ENCODE measurements around the gene STIP1.
"Not testable (repeated sequence)": the region's sequence is repeated elsewhere in the genome, so short reads cannot be mapped to it uniquely, and the experiment has no call there.

Gene STIP1

GRCh38 chr11:64161037-64161436 is 24.9 kb upstream of the STIP1 start:
- Histone ChIP-seq H3K36me3 (ENCODE audit: control insufficient read depth in 4 of 4, insufficient read depth in 4 of 4, low read length in 3 of 4) (peaks cover 0 to 4% (median 1%) of the 10 kb centered on the region in 4 experiments), H3K27me3 (replicated peaks in 2 of 5; ENCODE audit: control insufficient read depth in 4 of 5, insufficient read depth in 5 of 5, low read length in 4 of 5) (no peaks in the 10 kb centered on the region), H3K9me3 (ENCODE audit: control extremely low read depth in 1 of 5, control insufficient read depth in 4 of 5, insufficient read depth in 2 of 5, low read depth in 1 of 5, low read length in 4 of 5) (no peaks in the 10 kb centered on the region), H3K27ac (ENCODE audit: insufficient read depth in 1 of 2, low read depth in 1 of 2, low read length in 2 of 2, poor library complexity in 1 of 2, severe bottlenecking in 2 of 2) (no peak overlapping the region), H3K4me3 (ENCODE audit: control insufficient read depth in 1 of 7, extremely low read depth in 1 of 7, insufficient read depth in 4 of 7, low read depth in 2 of 7, low read length in 6 of 7) (no peak overlapping the region), H3K4me1 (ENCODE audit: control extremely low read depth in 1 of 4, control insufficient read depth in 4 of 4, insufficient read depth in 4 of 4, low read length in 3 of 4) (peaks cover 0 to 15% (median 12%) of the 10 kb centered on the region in 4 experiments)
- POLR2A ChIA-PET = no interaction called here
- CTCF ChIA-PET = interaction anchor here (1.2 to 1.5 kb wide), 2 partner anchors 11 to 12 kb away, joined by 3 to 6 read pairs; no protein-coding TSS in a partner anchor
- WGBS (ENCODE audit: insufficient coverage) = 99% methylated on average over 10 of the region's 10 CpGs
- no peak for DNase-seq

DNA sequence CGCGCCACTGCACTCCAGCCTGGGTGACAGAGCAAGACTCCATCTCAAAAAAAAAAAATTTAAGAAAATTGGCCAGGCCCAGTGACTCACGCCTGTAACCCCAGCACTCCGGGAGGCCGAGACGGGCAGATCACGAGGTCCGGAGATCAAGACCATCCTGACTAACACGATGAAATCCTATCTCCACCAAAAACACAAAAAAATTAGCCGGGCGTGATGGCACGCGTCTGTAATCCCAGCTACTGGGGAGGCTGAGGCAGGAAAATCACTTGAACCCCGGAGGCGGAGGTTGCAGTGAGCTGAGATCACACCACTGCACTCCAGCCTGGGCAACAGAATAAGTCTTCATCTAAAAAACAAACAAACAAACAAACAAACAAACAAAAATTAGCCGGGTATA is 23.2 kb upstream of the STIP1 start:
- DNase-seq; H3K36me3 ChIP-seq (ENCODE audit: control insufficient read depth in 4 of 4, insufficient read depth in 4 of 4, low read length in 3 of 4); H3K27ac ChIP-seq (ENCODE audit: insufficient read depth in 1 of 2, low read depth in 1 of 2, low read length in 2 of 2, poor library complexity in 1 of 2, severe bottlenecking in 2 of 2); H3K27me3 ChIP-seq (replicated peaks in 2 of 5; ENCODE audit: control insufficient read depth in 4 of 5, insufficient read depth in 5 of 5, low read length in 4 of 5); H3K9me3 ChIP-seq (ENCODE audit: control extremely low read depth in 1 of 5, control insufficient read depth in 4 of 5, insufficient read depth in 2 of 5, low read depth in 1 of 5, low read length in 4 of 5); H3K4me3 ChIP-seq (ENCODE audit: control insufficient read depth in 1 of 7, extremely low read depth in 1 of 7, insufficient read depth in 4 of 7, low read depth in 2 of 7, low read length in 6 of 7): not testable (repeated sequence)
- POLR2A ChIA-PET = interaction anchor here (0.8 kb wide), 1 partner anchor 88 kb away, joined by 11 read pairs; no protein-coding TSS in a partner anchor
- CTCF ChIA-PET = interaction anchor here (1.0 to 5.4 kb wide), 7 partner anchors 11 to 162 kb away, joined by 3 to 38 read pairs (median 4); partner anchors contain the start of gene STIP1
- peaks cover 0 to 21% (median 16%) of the 10 kb centered on the region in 4 experiments for H3K4me1 ChIP-seq (ENCODE audit: control extremely low read depth in 1 of 4, control insufficient read depth in 4 of 4, insufficient read depth in 4 of 4, low read length in 3 of 4)
- WGBS (ENCODE audit: insufficient coverage) = 100% methylated on average over 1 of the region's 16 CpGs

DNA sequence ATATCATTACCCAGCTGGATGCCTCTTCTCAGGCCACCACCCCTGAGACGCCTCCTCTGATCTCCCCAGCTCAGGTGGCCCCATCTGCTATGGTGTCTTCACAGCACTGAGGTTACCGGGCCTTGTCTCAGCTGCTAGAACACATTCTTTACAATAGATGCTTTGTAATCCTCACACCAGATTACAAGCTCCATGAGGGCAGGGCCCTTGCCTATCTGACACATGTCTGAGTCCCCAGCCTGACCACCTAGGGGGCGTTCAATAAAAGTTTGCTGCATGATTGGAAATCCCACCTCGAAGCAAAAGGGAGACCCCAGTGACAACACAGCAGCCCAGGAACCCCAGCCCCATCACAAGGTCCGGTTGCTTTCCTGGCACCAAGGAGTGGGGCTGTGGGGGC is 22.0 kb upstream of the STIP1 start:
- Histone ChIP-seq H3K27ac (ENCODE audit: insufficient read depth in 1 of 2, low read depth in 1 of 2, low read length in 2 of 2, poor library complexity in 1 of 2, severe bottlenecking in 2 of 2) (no peak overlapping the region), H3K4me1 (ENCODE audit: control extremely low read depth in 1 of 4, control insufficient read depth in 4 of 4, insufficient read depth in 4 of 4, low read length in 3 of 4) (peaks cover 0 to 21% (median 16%) of the 10 kb centered on the region in 4 experiments), H3K27me3 (replicated peaks in 2 of 5; ENCODE audit: control insufficient read depth in 4 of 5, insufficient read depth in 5 of 5, low read length in 4 of 5) (no peaks in the 10 kb centered on the region), H3K9me3 (ENCODE audit: control extremely low read depth in 1 of 5, control insufficient read depth in 4 of 5, insufficient read depth in 2 of 5, low read depth in 1 of 5, low read length in 4 of 5) (no peaks in the 10 kb centered on the region), H3K36me3 (ENCODE audit: control insufficient read depth in 4 of 4, insufficient read depth in 4 of 4, low read length in 3 of 4) (peaks cover 0 to 2% (median 0%) of the 10 kb centered on the region in 4 experiments), H3K4me3 (ENCODE audit: control insufficient read depth in 1 of 7, extremely low read depth in 1 of 7, insufficient read depth in 4 of 7, low read depth in 2 of 7, low read length in 6 of 7) (no peak overlapping the region)
- CTCF ChIA-PET = interaction anchor here (0.6 to 5.4 kb wide), 7 partner anchors 12 to 68 kb away, joined by 3 to 38 read pairs (median 4); partner anchors contain the start of gene STIP1
- DNase-seq = no peak
- WGBS (ENCODE audit: insufficient coverage) = 100% methylated on average over 5 of the region's 5 CpGs
- POLR2A ChIA-PET = interaction anchor here (0.7 kb wide), 1 partner anchor 136 kb away, joined by 3 read pairs; no protein-coding TSS in a partner anchor

DNA sequence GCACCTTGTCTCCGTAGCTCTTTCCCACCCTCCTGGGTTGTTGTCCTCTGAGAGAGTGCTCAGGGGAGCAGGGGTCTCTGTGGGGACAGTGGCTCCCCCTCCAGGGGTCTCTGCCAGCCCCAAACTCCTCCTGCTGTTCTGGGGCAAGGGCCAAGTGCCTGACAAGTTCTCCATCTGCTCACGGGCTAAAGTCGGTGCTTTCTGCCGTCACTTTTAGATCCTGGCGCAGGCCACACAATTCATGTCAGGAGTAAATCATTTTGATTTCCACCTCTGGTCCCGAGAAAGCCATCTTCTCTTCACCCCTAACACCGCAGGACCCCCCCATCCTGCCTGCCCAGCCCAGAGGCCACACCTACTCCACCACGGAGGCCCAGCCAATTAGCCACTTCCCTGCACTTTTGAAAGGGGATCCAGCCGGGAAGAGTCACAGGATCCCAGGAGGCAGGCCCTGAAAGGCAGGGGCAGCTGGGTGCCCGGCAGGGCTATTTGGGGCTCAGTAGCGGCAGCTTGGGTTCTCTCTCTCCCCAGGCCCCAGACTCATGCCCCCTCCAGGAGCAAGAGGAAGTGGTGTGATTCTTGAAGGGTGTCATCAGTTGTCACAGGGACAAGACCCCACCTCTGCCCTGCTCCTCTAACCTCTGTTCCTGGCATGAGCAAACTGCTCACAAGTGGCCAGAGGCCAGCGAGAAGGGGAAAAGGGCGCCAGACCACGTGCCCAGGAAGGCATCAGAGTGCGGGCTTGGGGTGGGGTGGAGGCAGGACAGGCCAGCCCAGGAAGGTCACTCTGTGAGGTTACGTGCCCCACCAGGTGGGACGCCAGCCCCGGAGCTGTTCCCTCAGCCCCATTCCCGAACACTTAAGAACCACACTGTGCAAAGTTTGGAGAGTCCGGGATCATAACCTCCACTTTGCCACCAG is 21.3 kb upstream of the STIP1 start:
- WGBS (ENCODE audit: insufficient coverage) = 77% methylated on average over 16 of the region's 20 CpGs
- Histone ChIP-seq H3K27ac (ENCODE audit: insufficient read depth in 1 of 2, low read depth in 1 of 2, low read length in 2 of 2, poor library complexity in 1 of 2, severe bottlenecking in 2 of 2) (no peak overlapping the region), H3K4me3 (ENCODE audit: control insufficient read depth in 1 of 7, extremely low read depth in 1 of 7, insufficient read depth in 4 of 7, low read depth in 2 of 7, low read length in 6 of 7) (peak overlapping the region in 3 of 7 experiments; percentile 66 to 81 (median 73))

DNA sequence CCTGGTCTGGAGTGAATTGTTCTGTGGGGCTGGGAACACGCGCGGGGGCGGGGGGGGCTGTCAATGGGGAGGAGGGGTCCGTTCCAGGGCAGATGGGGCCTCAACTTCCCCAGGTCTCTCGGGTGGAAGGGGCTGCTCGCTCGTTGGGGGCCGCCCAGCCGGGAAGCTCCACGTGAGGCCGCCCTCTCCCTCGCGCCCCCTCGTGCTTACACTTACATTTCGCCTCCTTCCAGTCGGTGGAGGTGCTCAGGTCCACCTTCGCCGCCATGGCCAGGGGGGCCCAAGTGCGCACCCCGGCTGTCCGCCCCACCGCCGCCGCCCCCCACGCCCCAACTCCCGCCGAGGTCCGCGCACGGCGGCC is 20.5 kb upstream of the STIP1 start:
- H3K27ac ChIP-seq (ENCODE audit: insufficient read depth in 1 of 2, low read depth in 1 of 2, low read length in 2 of 2, poor library complexity in 1 of 2, severe bottlenecking in 2 of 2) = no peak overlapping the region
- peak in 1 of 3 donors; percentile 40 for DNase-seq
- POLR2A ChIA-PET = no interaction called here

More for the DNA sequence above, 21.3 kb upstream of the STIP1 start:
- DNase-seq = peak in 2 of 3 donors; percentile 41 to 50
- Histone ChIP-seq H3K4me1 (ENCODE audit: control extremely low read depth in 1 of 4, control insufficient read depth in 4 of 4, insufficient read depth in 4 of 4, low read length in 3 of 4) (peaks cover 0 to 21% (median 16%) of the 10 kb centered on the region in 4 experiments), H3K27me3 (replicated peaks in 2 of 5; ENCODE audit: control insufficient read depth in 4 of 5, insufficient read depth in 5 of 5, low read length in 4 of 5) (no peaks in the 10 kb centered on the region), H3K36me3 (ENCODE audit: control insufficient read depth in 4 of 4, insufficient read depth in 4 of 4, low read length in 3 of 4) (peaks cover 0 to 2% (median 0%) of the 10 kb centered on the region in 4 experiments), H3K9me3 (ENCODE audit: control extremely low read depth in 1 of 5, control insufficient read depth in 4 of 5, insufficient read depth in 2 of 5, low read depth in 1 of 5, low read length in 4 of 5) (no peaks in the 10 kb centered on the region)
- CTCF ChIA-PET = interaction anchor here (1.1 to 5.4 kb wide), 7 partner anchors 11 to 127 kb away, joined by 3 to 38 read pairs (median 4); no protein-coding TSS in a partner anchor
- POLR2A ChIA-PET = interaction anchor here (0.5 to 0.7 kb wide), 2 partner anchors 136 to 351 kb away, joined by 3 read pairs; partner anchors contain the start of gene SPINDOC

DNA sequence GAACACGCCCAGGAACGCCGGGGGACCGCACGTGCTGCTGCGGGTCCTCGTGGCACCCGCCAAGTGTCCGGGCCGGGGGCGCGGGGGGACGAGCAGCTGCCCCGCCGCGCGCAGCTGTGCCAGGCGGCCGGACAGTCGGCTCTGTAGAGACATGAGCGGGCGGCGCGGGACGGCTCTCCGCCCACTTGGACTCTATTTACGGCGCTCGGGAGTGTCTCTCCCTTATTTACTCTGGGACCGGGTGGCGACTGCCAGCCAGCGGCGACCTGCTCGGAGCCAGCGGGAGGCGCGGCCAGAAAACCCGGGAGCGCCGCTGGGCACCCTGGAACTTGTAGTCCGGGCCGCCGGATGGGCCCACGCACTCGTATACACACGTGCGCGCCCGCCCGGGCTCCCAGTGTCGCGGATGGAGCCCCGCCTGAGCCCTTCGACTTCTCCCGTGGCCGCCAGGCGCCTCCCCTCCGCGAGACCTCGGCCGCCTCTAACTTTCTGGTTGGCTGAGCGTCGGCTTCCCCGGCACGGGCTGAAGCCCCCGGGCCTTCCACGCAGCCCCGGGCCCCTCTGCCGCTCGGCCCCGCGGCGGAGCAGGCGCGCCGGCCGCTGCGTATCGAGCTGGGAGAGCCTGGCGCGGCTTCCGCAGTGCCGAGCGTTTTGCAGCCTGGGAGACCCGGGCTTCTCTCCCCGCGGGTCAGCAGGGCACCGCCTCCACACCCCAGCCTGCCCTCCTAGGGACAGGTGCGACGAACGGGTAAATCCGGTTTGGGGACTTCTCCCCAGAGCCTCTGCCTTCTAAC is 19.9 kb upstream of the STIP1 start, which contains the start of gene MACROD1:
TSS of gene MACROD1 (minus strand) at position 272 of the 794 bp plus-strand sequence. CDS start at position 153, 119 bp downstream.
- POLR2A ChIA-PET = interaction anchor here (1.5 kb wide), 1 partner anchor 20 kb away, joined by 5 read pairs; the partner anchor contains the start of gene STIP1
- DNase-seq = peak; percentile 61 to 79 (median 70)
- under 1% methylated on average over 85 of the region's 92 CpGs for WGBS (ENCODE audit: insufficient coverage)
- CTCF ChIA-PET = interaction anchor here (0.7 to 5.4 kb wide), 5 partner anchors 14 to 138 kb away, joined by 3 to 38 read pairs (median 4); partner anchors contain the start of gene STIP1
- H3K27ac ChIP-seq (ENCODE audit: insufficient read depth in 1 of 2, low read depth in 1 of 2, low read length in 2 of 2, poor library complexity in 1 of 2, severe bottlenecking in 2 of 2) = peak within 1 kb of the TSS in 1 of 2 experiments; percentile 54
- peak within 1 kb of the TSS; percentile 47 to 81 (median 66) for H3K4me3 ChIP-seq (ENCODE audit: control insufficient read depth in 1 of 7, extremely low read depth in 1 of 7, insufficient read depth in 4 of 7, low read depth in 2 of 7, low read length in 6 of 7)
- H3K9me3 ChIP-seq (ENCODE audit: control extremely low read depth in 1 of 5, control insufficient read depth in 4 of 5, insufficient read depth in 2 of 5, low read depth in 1 of 5, low read length in 4 of 5) = no peaks in the 10 kb centered on the region
- H3K27me3 ChIP-seq (replicated peaks in 2 of 5; ENCODE audit: control insufficient read depth in 4 of 5, insufficient read depth in 5 of 5, low read length in 4 of 5) = no peaks in the 10 kb centered on the region
- H3K4me1 ChIP-seq (ENCODE audit: control extremely low read depth in 1 of 4, control insufficient read depth in 4 of 4, insufficient read depth in 4 of 4, low read length in 3 of 4) = peaks cover 0 to 21% (median 16%) of the 10 kb centered on the region in 4 experiments
- H3K36me3 ChIP-seq (ENCODE audit: control insufficient read depth in 4 of 4, insufficient read depth in 4 of 4, low read length in 3 of 4) = peaks cover 0 to 2% (median 0%) of the 10 kb centered on the region in 4 experiments

More for the DNA sequence above, 20.5 kb upstream of the STIP1 start:
- Histone ChIP-seq H3K27me3 (replicated peaks in 2 of 5; ENCODE audit: control insufficient read depth in 4 of 5, insufficient read depth in 5 of 5, low read length in 4 of 5) (no peaks in the 10 kb centered on the region), H3K9me3 (ENCODE audit: control extremely low read depth in 1 of 5, control insufficient read depth in 4 of 5, insufficient read depth in 2 of 5, low read depth in 1 of 5, low read length in 4 of 5) (no peaks in the 10 kb centered on the region), H3K4me1 (ENCODE audit: control extremely low read depth in 1 of 4, control insufficient read depth in 4 of 4, insufficient read depth in 4 of 4, low read length in 3 of 4) (peaks cover 0 to 21% (median 16%) of the 10 kb centered on the region in 4 experiments), H3K36me3 (ENCODE audit: control insufficient read depth in 4 of 4, insufficient read depth in 4 of 4, low read length in 3 of 4) (peaks cover 0 to 2% (median 0%) of the 10 kb centered on the region in 4 experiments), H3K4me3 (ENCODE audit: control insufficient read depth in 1 of 7, extremely low read depth in 1 of 7, insufficient read depth in 4 of 7, low read depth in 2 of 7, low read length in 6 of 7) (peak overlapping the region; percentile 47 to 81 (median 66))
- CTCF ChIA-PET = interaction anchor here (1.2 to 5.4 kb wide), 5 partner anchors 14 to 138 kb away, joined by 3 to 38 read pairs (median 4); no protein-coding TSS in a partner anchor
- 2% methylated on average over 21 of the region's 32 CpGs for WGBS (ENCODE audit: insufficient coverage)
